B cell (primary cell): ENCODE results near the gene KCTD10. TPM values are rescaled to one million over a fixed set of nuclear protein-coding genes. Genes with fewer than 3 reads are reported as not detected.

Experiments used
- ATAC-seq: fragments of 200-7000 bp; cut with Tn5 transposase; one replicate; pipeline ENCODE4 v1.10.0; 2021; ENCODE audit warnings: low read depth, mild to moderate bottlenecking, moderate number of reproducible peaks, moderate library complexity
- CTCF ChIA-PET: fragments of 350-600 bp; sonication (Branson Sonifier 250); formaldehyde crosslinking; loops from one replicate; lab custom pipeline; 2021; ENCODE audit warnings: antibody characterized with exemption, inconsistent platforms; lab: Charles Lee
- POLR2A ChIA-PET: fragments of 350-600 bp; sonication (Branson Sonifier 250); formaldehyde crosslinking; loops from one replicate; lab custom pipeline; 2021; ENCODE audit warnings: antibody characterized with exemption; lab: Charles Lee
- DNase-seq: peaks from one replicate; pipeline ENCODE4 v3.0.0; 2013
- H2AFZ ChIP-seq: 2 replicates; pipeline ENCODE4 v1.6.1; 2012; ENCODE audit warnings: mild to moderate bottlenecking, low read depth, low read length; ENCODE audit not compliant: insufficient read depth, poor library complexity, severe bottlenecking
- H3K27ac ChIP-seq, 2 donors: 1 replicate in 1 of 2; 2 replicates in 1 of 2; pipeline ENCODE4 v1.5.1; 2012 to 2013; ENCODE audit warnings: low read length in 2 of 2, mild to moderate bottlenecking in 2 of 2, moderate library complexity in 1 of 2
- H3K27me3 ChIP-seq, 4 experiments: fragments of 200-600 bp in 1 of 4; sonication (generic) in 1 of 4; replicated peaks in 1 of 4; 1 replicate in 2 of 4; 2 replicates in 2 of 4; pipeline versions ENCODE4 v1.6.1 to v1.7.0; 2013 to 2016; ENCODE audit warnings: low read length in 3 of 4, mild to moderate bottlenecking in 2 of 4, mixed read lengths in 1 of 4, moderate library complexity in 1 of 4; ENCODE audit not compliant: insufficient read depth in 4 of 4, control insufficient read depth in 3 of 4; ENCODE audit errors: control extremely low read depth in 1 of 4
- H3K36me3 ChIP-seq, 2 experiments: replicated peaks in 1 of 2; 1 replicate in 1 of 2; 2 replicates in 1 of 2; pipeline versions ENCODE4 v1.6.1 to v1.7.1; 2013; ENCODE audit warnings: low read length in 1 of 2; ENCODE audit not compliant: insufficient read depth in 2 of 2, control insufficient read depth in 1 of 2; ENCODE audit errors: control extremely low read depth in 1 of 2, extremely low read depth in 1 of 2
- H3K4me1 ChIP-seq, 2 donors: fragments of 200-600 bp in 1 of 2; sonication (generic) in 1 of 2; 1 replicate in 1 of 2; 2 replicates in 1 of 2; pipeline versions ENCODE4 v1.5.1 to v1.6.1; 2013 to 2017; ENCODE audit warnings: low read length in 2 of 2; ENCODE audit not compliant: control insufficient read depth in 2 of 2, insufficient read depth in 2 of 2
- H3K4me2 ChIP-seq: replicated peaks from 2 replicates; pipeline ENCODE3; 2012; ENCODE audit warnings: mild to moderate bottlenecking, low read depth, low read length; ENCODE audit not compliant: poor library complexity, severe bottlenecking
- H3K4me3 ChIP-seq, 5 experiments: fragments of 200-600 bp in 1 of 5; sonication (generic) in 1 of 5; 1 replicate in 3 of 5; 2 replicates in 2 of 5; pipeline versions ENCODE4 v1.5.1 to v1.7.0; 2011 to 2016; ENCODE audit warnings: low read length in 4 of 5, mild to moderate bottlenecking in 4 of 5, low read depth in 2 of 5, control low read depth in 1 of 5, moderate library complexity in 1 of 5; ENCODE audit not compliant: insufficient read depth in 1 of 5; ENCODE audit errors: control extremely low read depth in 1 of 5, extremely low read depth in 1 of 5
- H3K79me2 ChIP-seq: fragments of 200-600 bp; sonication (generic); one replicate; pipeline ENCODE4 v1.6.0; 2016; ENCODE audit warnings: low read length; ENCODE audit not compliant: control insufficient read depth, insufficient read depth
- H3K9ac ChIP-seq: fragments of 200-600 bp; sonication (generic); 2 replicates; pipeline ENCODE4 v1.6.1; 2017; ENCODE audit warnings: mild to moderate bottlenecking, low read length, moderate library complexity
- H3K9me3 ChIP-seq, 3 donors: one replicate each; pipeline versions ENCODE4 v1.6.1 to v1.7.1; 2013; ENCODE audit warnings: low read length in 2 of 3; ENCODE audit not compliant: control insufficient read depth in 2 of 3, insufficient read depth in 1 of 3; ENCODE audit errors: control extremely low read depth in 1 of 3
- H4K20me1 ChIP-seq: 2 replicates; pipeline ENCODE4 v1.6.0; 2012; ENCODE audit warnings: mild to moderate bottlenecking, low read length; ENCODE audit not compliant: insufficient read depth, control insufficient read depth, poor library complexity, severe bottlenecking
- H3K27ac Mint-ChIP-seq: one replicate; pipeline ENCODE4 v1.8.0; 2021; ENCODE audit warnings: mixed read lengths
- H3K27me3 Mint-ChIP-seq: one replicate; pipeline ENCODE4 v1.8.0; 2021; ENCODE audit warnings: mixed read lengths
- H3K4me1 Mint-ChIP-seq: one replicate; pipeline ENCODE4 v1.8.0; 2021; ENCODE audit warnings: mixed read lengths
- H3K4me3 Mint-ChIP-seq: one replicate; pipeline ENCODE4 v1.8.0; 2021; ENCODE audit warnings: mixed read lengths
- H3K9me3 Mint-ChIP-seq: one replicate; pipeline ENCODE4 v1.8.0; 2022; ENCODE audit warnings: mixed read lengths; ENCODE audit not compliant: insufficient read depth
- CTCF ChIP-seq: fragments of 200-600 bp; IDR thresholded peaks from one replicate; pipeline ENCODE4 v1.8.0; 2022; ENCODE audit warnings: antibody characterized with exemption, mild to moderate bottlenecking
- EZH2 ChIP-seq: IDR thresholded peaks from 2 replicates; pipeline ENCODE4 v1.6.1; 2012; ENCODE audit warnings: borderline replicate concordance, low read depth, mild to moderate bottlenecking, moderate library complexity, low read length; ENCODE audit not compliant: insufficient read depth, poor library complexity, severe bottlenecking
- WGBS: methylation state at CpG from one replicate; pipeline ENCODE4 v1.1.5; 2013; ENCODE audit warnings: missing lambda C conversion rate; ENCODE audit not compliant: insufficient coverage; 5-methylcytosine and 5-hydroxymethylcytosine counted together
- intact Hi-C: fragments of 100-400 bp; cut with micrococcal nuclease; formaldehyde crosslinking; loops from one replicate; pipeline ENCODE4 v1.10.0; 2022
- polyA plus RNA-seq: library from polyadenylated mRNA; depleted of rRNA; stranded (reverse); fragments of >200 nt; gene quantifications from 2 replicates; pipeline ENCODE4 v1.2.3, GENCODE V29; 2012
- total RNA-seq, 2 donors: library from RNA; stranded (reverse); fragments of 120-200 nt in 1 of 2; gene quantifications; 1 replicate in 1 of 2; 2 replicates in 1 of 2; pipeline versions ENCODE4 v1.2.3 to v1.2.4, GENCODE V29; 2013 to 2022

KCTD10 gene
- total and polyA plus RNA-seq, 2 donors (not counting 1 experiment from before 2014, with no cell fraction given), result 15.4 to 30.9 TPM

GRCh38 chr12:109458086-109458485 lies 19.0 kb downstream of the KCTD10 start:
- Histone ChIP-seq H3K4me2 (no peak overlapping the region), H3K27me3 (no peaks in the 10 kb centered on the region), H3K79me2 (peaks cover 30% of the 10 kb centered on the region), H3K36me3 (peaks cover 18 to 55% of the 10 kb centered on the region in 2 experiments), H3K27ac (no peak overlapping the region), H3K9me3 (no peaks in the 10 kb centered on the region), H3K4me1 (peaks cover 8 to 11% of the 10 kb centered on the region in 2 donors), H2AFZ (no peak overlapping the region), H3K4me3 (no peak overlapping the region), H3K9ac (no peak overlapping the region), H4K20me1 (peaks cover 10% of the 10 kb centered on the region)
- Mint-ChIP-seq H3K4me3 (no peak overlapping the region), H3K27ac (no peak overlapping the region), H3K9me3 (no peaks in the 10 kb centered on the region), H3K4me1 (peaks cover 18% of the 10 kb centered on the region), H3K27me3 (no peaks in the 10 kb centered on the region)
- no peak for TF ChIP-seq EZH2
- TF ChIP-seq CTCF, result no peak
- ChIA-PET CTCF (no interaction called here), POLR2A (no interaction called here)
- 83% methylated on average over 1 of the region's 4 CpGs for WGBS
- intact Hi-C loops, result no loop called here
- no peak for ATAC-seq
- DNase-seq, result no peak

- intact Hi-C loops, result no loop called here
- peaks cover 6% of the 10 kb centered on the region for H4K20me1 ChIP-seq
- ChIA-PET CTCF (interaction anchor here (0.6 kb wide), 1 partner anchor 1741 kb away, joined by 3 read pairs; no protein-coding TSS in a partner anchor), POLR2A (no interaction called here)
- no peak overlapping the region for H3K4me2 ChIP-seq
- no peak overlapping the region for H3K4me3 Mint-ChIP-seq
- WGBS, result 100% methylated on average over 1 of the region's 1 CpG
- H2AFZ ChIP-seq, result no peak overlapping the region
- H3K4me3 ChIP-seq, result no peak overlapping the region
- TF ChIP-seq EZH2 (no peak), CTCF (no peak)
- ATAC-seq (no peak), DNase-seq (no peak)
- H3K36me3 ChIP-seq, result peaks cover 18 to 75% of the 10 kb centered on the region in 2 experiments
- no peaks in the 10 kb centered on the region for H3K27me3 Mint-ChIP-seq
- no peaks in the 10 kb centered on the region for H3K27me3 ChIP-seq
- H3K27ac Mint-ChIP-seq, result no peak overlapping the region
- H3K9me3 ChIP-seq, result no peaks in the 10 kb centered on the region
- H3K4me1 Mint-ChIP-seq, result no peaks in the 10 kb centered on the region
- H3K27ac ChIP-seq, result no peak overlapping the region
- H3K79me2 ChIP-seq, result peaks cover 8% of the 10 kb centered on the region
- H3K4me1 ChIP-seq, result peaks cover 0 to under 1% of the 10 kb centered on the region in 2 donors
- H3K9me3 Mint-ChIP-seq, result no peaks in the 10 kb centered on the region
- H3K9ac ChIP-seq, result no peak overlapping the region
Measured at GRCh38 chr12:109455706-109456105, 21.4 kb downstream of the KCTD10 start.
